ENCODE data around the gene R3HDML. TPM values are rescaled to one million over a fixed set of nuclear protein-coding genes. Genes with fewer than 3 reads are reported as not detected.

Gene R3HDML
- total and polyA plus RNA-seq, 2 of the 13 experiments (the other 11 are each of a cell fraction or from before 2014, with no cell fraction given) = not detected

GRCh38 chr20:44393608-44394451 is 57.0 kb downstream of the R3HDML start (continued):
- TF ChIP-seq, protein P1, sequence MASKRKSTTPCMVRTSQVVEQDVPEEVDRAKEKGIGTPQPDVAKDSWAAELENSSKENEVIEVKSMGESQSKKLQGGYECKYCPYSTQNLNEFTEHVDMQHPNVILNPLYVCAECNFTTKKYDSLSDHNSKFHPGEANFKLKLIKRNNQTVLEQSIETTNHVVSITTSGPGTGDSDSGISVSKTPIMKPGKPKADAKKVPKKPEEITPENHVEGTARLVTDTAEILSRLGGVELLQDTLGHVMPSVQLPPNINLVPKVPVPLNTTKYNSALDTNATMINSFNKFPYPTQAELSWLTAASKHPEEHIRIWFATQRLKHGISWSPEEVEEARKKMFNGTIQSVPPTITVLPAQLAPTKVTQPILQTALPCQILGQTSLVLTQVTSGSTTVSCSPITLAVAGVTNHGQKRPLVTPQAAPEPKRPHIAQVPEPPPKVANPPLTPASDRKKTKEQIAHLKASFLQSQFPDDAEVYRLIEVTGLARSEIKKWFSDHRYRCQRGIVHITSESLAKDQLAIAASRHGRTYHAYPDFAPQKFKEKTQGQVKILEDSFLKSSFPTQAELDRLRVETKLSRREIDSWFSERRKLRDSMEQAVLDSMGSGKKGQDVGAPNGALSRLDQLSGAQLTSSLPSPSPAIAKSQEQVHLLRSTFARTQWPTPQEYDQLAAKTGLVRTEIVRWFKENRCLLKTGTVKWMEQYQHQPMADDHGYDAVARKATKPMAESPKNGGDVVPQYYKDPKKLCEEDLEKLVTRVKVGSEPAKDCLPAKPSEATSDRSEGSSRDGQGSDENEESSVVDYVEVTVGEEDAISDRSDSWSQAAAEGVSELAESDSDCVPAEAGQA (IDR thresholded peaks at IDR 0.05; ENCODE audit: low read depth) = no peak
- TF ChIP-seq, protein P1 (CRISPR knock-in tag; IDR thresholded peaks at IDR 0.05; ENCODE audit: borderline replicate concordance) = no peak; the same call in 1 of the 2 replicates
- TF ChIP-seq ATM (IDR thresholded peaks at IDR 0.05; ENCODE audit: borderline replicate concordance) (no peak), ZNF18 (CRISPR knock-in tag; IDR thresholded peaks at IDR 0.05; ENCODE audit: insufficient replicate concordance) (no peak), PREB (CRISPR knock-in tag; IDR thresholded peaks at IDR 0.05) (no peak), NONO (IDR thresholded peaks at IDR 0.05) (no peak), NONO (CRISPR knock-in tag; conservative IDR thresholded peaks at IDR 0.05) (no peak), BHLHE40 (IDR thresholded peaks at IDR 0.05; ENCODE audit: low read length) (no peak), HCFC1 (IDR thresholded peaks at IDR 0.05; ENCODE audit: low read depth, low read length) (no peak), WIZ (CRISPR knock-in tag; IDR thresholded peaks at IDR 0.05) (no peak), HMG20B (CRISPR knock-in tag; conservative IDR thresholded peaks at IDR 0.05) (no peak), MLLT10 (CRISPR knock-in tag; IDR thresholded peaks at IDR 0.05) (no peak), MBNL3 (CRISPR knock-in tag; conservative IDR thresholded peaks at IDR 0.05) (no peak), RNF2 (conservative IDR thresholded peaks at IDR 0.05; ENCODE audit: low read depth) (no peak), ZMYM2 (CRISPR knock-in tag; IDR thresholded peaks at IDR 0.05) (no peak), ARID3A (IDR thresholded peaks at IDR 0.05; ENCODE audit: low read depth, low read length) (no peak), NBN (conservative IDR thresholded peaks at IDR 0.05) (no peak)
- TF ChIP-seq, protein P2, sequence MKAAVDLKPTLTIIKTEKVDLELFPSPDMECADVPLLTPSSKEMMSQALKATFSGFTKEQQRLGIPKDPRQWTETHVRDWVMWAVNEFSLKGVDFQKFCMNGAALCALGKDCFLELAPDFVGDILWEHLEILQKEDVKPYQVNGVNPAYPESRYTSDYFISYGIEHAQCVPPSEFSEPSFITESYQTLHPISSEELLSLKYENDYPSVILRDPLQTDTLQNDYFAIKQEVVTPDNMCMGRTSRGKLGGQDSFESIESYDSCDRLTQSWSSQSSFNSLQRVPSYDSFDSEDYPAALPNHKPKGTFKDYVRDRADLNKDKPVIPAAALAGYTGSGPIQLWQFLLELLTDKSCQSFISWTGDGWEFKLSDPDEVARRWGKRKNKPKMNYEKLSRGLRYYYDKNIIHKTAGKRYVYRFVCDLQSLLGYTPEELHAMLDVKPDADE (CRISPR knock-in tag; IDR thresholded peaks at IDR 0.05) = peak; percentile 45; the same call in 1 of the 2 replicates

Data from HepG2 (cell line).